Activated naive CD4-positive, alpha-beta T cell treated with anti-CD3 and anti-CD28 coated beads, Interleukin-2, amount 50 U/mL, for 72 hours (primary cell): Measurements from ENCODE around the gene TMEM151B. TPM values are rescaled to one million over a fixed set of nuclear protein-coding genes. Genes with fewer than 3 reads are reported as not detected.
"Not testable (repeated sequence)": the region's sequence is repeated elsewhere in the genome, so short reads cannot be mapped to it uniquely, and the experiment has no call there.

Experiments
- ATAC-seq, 2 donors: fragments of 150-1000 bp; cut with Tn5 transposase; 2 replicates each; pipeline ENCODE4 v1.10.0; 2021; ENCODE audit warnings: mild to moderate bottlenecking in 2 of 2, moderate library complexity in 2 of 2
- DNase-seq, 2 donors: peaks; one replicate each; pipeline ENCODE4 v3.0.0; 2021 to 2022; ENCODE audit warnings: low spot score in 2 of 2
- H3K27ac Mint-ChIP-seq, 2 donors: one replicate each; pipeline ENCODE4 v1.8.0; 2022; ENCODE audit warnings: mild to moderate bottlenecking in 2 of 2, mixed read lengths in 2 of 2
- H3K36me3 Mint-ChIP-seq, 2 donors: one replicate each; pipeline ENCODE4 v1.8.0; 2022; ENCODE audit warnings: mixed read lengths in 2 of 2
- H3K9me3 Mint-ChIP-seq, 2 donors: one replicate each; pipeline ENCODE4 v1.8.0; 2022; ENCODE audit warnings: mixed read lengths in 2 of 2
- total RNA-seq, 2 donors: library from RNA; stranded (reverse); gene quantifications; one replicate each; pipeline ENCODE4 v1.2.3, GENCODE V29; 2022

TMEM151B gene
- total RNA-seq, 2 donors from 2014 or later = 0.20 TPM; not detected in 1

DNA sequence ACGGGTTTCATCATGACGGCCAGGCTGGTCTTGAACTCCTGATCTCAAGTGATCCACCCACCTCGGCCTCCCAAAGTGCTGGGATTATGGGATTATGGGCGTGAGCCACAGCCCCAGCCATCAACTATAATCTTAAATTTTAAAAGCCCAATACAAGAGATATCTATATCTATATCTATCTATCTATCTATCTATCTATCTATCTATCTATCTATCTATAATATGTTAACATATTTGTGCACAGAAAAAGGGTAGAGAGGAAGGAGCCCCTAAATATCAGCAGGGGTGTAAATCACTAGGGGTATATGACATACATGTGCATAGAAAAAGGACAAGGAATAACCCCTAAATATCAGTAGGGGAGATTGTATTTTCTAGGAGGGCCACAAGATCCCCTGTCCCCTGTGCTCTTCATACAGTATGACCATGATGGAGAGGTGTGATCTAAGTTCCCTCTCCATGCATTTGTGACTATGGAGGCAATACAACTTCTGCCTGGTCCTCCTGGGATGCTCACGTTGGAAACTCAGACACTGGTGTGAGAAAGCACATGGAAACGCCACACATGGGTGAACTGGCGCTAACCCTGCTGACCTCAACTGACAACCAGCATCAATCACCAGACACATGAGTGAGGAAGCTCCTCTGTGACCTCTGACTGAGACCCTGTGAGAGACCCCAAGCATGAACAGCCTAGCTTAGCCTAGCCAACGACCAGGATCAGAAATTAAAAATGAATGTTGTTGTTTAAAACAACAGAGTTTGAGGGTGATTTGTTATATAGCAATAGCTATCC lies 71.0 kb downstream of the TMEM151B start:
- no peaks in the 10 kb centered on the region for H3K9me3 Mint-ChIP-seq
- ATAC-seq (no peak), DNase-seq (no peak)
- H3K27ac Mint-ChIP-seq = no peak overlapping the region
- H3K36me3 Mint-ChIP-seq = no peaks in the 10 kb centered on the region

DNA sequence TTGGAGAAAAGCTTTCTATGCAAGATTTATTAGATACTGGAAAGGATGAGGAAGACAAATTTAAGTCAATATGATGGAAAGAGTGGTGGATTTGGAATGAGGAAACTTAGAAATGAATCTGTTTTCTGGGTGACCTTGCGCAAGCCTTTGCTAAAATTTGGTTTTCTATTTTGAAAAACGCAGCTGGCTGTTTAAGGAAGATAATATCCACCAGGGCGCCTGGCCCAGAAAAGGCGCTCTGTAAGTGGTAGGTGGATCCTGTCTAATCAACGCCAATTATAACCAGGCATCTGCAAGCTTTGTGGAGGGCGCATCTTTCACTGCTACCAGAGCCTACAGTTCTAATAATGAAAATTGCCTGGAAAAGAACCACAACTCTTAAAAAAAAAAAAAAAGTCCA lies 71.8 kb downstream of the TMEM151B start:
- ATAC-seq (no peak), DNase-seq (no peak)
- no peaks in the 10 kb centered on the region for H3K9me3 Mint-ChIP-seq
- no peak overlapping the region for H3K27ac Mint-ChIP-seq
- no peaks in the 10 kb centered on the region for H3K36me3 Mint-ChIP-seq

DNA sequence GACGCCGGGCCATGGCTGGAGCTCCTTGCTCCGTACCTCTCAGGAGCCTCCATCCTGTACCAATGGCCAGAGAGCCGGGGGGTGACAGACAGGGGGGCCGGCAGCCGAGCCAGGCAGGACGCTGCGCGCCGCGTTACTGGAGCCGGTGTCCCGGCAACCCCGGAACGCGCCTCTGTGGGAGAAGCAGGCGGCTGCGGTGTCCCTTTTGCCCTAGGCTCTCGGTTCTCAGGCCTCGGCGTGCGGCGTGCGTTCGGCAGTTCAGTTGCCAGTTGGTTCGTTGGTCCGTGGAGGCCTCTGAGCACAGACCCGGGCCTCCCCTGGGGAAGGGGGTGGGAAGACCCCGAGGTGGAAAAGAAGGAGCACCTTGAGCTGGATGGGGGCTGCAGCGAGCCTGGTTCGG lies 72.2 kb downstream of the TMEM151B start, which contains the start of gene SPATS1:
SPATS1 (plus strand) TSS at position 162 of the 400 bp plus-strand sequence. CDS start 446 bp downstream, outside the sequence.
- no peak for DNase-seq
- ATAC-seq = no peak
- H3K27ac Mint-ChIP-seq = no peak within 1 kb of the TSS
- H3K9me3 Mint-ChIP-seq = no peaks in the 10 kb centered on the region
- no peaks in the 10 kb centered on the region for H3K36me3 Mint-ChIP-seq

DNA sequence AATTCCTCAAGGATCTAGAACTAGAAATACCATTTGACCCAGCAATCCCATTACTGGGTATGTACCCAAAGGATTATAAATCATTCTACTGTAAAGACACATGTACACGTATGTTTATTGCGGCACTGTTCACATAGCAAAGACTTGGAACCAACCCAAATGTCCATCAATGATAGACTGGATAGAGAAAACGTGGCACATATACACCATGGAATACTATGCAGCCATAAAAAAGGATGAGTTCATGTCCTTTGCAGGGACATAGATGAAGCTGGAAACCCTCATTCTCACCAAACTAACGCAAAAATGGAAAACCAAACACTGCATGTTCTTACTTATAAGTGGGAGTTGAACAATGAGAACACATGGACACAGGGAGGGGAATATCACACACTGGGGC lies 76.6 kb downstream of the TMEM151B start:
- not testable (repeated sequence) for DNase-seq, H3K36me3 Mint-ChIP-seq, ATAC-seq

DNA sequence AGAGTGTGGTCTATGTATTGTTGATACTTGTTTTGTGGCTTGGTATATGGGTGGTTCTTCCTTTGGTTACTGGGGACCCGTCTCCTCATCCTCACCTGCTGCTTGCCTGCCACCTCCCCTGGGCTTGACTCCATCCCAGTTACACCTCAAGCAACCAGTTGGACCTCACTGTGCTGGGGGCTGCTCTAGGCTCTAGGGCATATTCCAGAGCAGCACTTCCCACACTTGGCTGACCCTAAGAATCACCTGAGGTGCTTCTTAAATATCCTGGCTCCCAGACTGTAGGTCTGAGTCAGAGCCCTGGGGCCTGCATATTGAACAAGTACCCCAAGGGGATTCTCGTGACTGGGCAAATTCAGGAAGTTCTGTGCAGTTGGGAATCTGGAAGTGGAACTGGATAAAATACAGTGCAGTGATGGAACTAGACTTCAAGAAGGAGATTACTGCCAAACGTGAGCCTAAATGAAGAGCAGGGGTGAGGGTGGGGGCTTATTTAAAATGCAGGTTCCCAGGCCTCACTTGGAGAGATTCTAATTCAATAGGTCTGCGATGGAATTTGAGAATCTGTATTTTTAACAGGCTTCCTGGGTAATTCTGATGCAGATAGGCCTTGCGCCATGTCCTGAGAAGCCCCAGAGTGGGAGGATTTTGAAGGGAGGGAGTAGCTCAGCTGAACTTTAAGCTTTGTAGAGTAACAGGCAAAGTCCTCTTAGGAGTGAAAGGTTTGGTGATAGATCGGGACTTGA lies 79.8 kb downstream of the TMEM151B start:
- no peaks in the 10 kb centered on the region for H3K9me3 Mint-ChIP-seq
- H3K36me3 Mint-ChIP-seq = no peaks in the 10 kb centered on the region
- ATAC-seq (no peak), DNase-seq (no peak)
- H3K27ac Mint-ChIP-seq = no peak overlapping the region

More for the DNA sequence above, 76.6 kb downstream of the TMEM151B start:
- H3K27ac Mint-ChIP-seq, H3K9me3 Mint-ChIP-seq: not testable (repeated sequence)

DNA sequence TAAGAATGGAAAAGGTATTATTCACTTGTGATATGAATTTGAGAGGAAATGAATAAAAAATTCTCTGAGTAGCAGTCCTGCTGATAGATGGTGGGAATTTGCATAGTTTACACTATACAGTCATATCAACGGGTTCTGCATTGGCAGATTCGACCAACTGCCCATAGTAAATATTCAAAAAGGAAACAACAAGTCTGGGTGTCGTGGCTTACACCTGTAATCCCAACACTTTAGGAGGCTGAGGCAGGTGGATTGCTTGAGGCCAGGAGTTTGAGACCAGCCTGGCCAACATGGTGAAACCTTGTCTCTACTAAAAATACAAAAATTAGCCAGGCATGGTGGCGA lies 80.4 kb downstream of the TMEM151B start:
- not testable (repeated sequence) for H3K27ac Mint-ChIP-seq, DNase-seq, H3K9me3 Mint-ChIP-seq, ATAC-seq, H3K36me3 Mint-ChIP-seq

DNA sequence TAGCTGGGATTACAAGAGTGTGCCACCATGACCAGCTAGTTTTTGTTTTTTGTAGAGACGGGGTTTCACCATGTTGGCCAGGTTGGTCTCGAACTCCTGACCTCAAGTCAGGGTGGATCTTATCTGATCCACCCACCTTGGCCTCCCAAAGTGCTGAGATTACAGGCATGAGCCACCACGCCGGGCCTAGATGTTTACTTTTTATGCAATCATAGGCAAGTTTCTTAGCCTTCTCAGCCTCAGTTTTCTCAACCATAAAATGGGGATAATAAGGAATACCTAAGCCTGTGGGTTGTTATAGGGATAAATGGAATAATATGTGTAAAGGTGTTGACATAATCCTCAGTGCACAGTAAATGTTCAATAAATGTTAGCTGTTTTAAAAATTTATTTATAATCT lies 82.0 kb downstream of the TMEM151B start:
- ATAC-seq = no peak

DNA sequence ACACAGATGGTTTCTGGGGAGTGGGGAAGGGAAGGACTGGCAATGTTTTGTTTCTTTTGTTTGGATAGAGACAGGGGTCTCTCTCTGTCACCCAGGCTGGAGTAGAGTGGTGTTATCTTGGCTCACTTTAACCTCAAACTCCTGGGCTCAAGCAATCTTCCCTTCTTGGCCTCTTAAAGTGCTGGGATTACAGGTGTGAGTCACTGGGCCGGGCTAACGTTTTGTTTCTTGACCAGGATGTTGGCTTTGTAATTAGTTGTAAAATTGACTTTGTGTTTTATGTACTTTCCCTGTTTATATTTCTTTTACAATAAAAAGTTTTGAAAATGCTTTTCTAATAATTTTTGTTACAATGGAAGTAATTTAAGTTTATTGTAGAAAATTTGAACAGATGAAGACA lies 83.1 kb downstream of the TMEM151B start:
- Mint-ChIP-seq H3K9me3 (no peaks in the 10 kb centered on the region), H3K27ac (no peak overlapping the region), H3K36me3 (no peaks in the 10 kb centered on the region)
- ATAC-seq (no peak), DNase-seq (no peak)

More for the DNA sequence above, 82.0 kb downstream of the TMEM151B start:
- DNase-seq = no peak
- Mint-ChIP-seq H3K36me3 (no peaks in the 10 kb centered on the region), H3K27ac (no peak overlapping the region), H3K9me3 (no peaks in the 10 kb centered on the region)

DNA sequence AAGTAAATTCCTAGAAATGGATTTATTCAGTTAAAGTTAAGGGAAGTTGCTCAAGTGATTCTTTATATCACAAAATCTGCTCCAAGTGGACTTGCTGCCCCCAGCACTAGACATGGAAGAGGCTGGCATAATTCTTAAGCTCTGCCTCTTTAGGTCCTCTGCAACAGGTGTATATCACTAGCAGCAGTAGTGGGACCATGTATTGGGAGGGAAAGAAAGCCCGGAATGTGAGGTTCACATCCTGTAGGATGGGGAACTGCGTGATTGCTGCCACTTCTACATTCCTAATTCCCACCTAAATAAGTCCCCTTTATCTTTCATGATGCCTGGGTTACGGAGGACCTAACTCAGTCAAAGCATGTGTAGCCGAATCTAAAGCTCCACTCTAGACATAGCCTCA lies 85.4 kb downstream of the TMEM151B start:
- no peak for DNase-seq
- ATAC-seq = no peak
- H3K9me3 Mint-ChIP-seq = no peaks in the 10 kb centered on the region
- H3K27ac Mint-ChIP-seq = no peak overlapping the region
- H3K36me3 Mint-ChIP-seq = no peaks in the 10 kb centered on the region

DNA sequence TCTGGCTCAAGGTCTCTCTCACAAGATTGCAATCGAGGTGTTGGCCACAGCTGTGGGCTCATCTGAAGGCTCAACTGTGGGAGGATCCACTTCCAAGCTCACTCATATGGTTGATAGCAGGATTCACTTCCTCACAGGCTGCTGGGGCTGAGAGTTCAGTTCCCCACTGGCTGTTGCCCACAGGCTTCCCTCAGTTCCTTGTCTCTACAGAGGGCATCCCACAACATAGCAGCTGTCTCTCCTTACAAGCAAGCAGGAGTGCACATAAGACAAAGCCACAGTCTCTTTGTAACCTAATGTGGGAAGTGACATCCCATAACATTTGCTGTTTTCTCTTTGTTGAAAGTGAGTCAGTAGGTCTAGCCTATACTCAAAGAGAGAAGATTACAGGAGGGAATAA lies 86.2 kb downstream of the TMEM151B start:
- ATAC-seq = no peak
- Mint-ChIP-seq H3K27ac (no peak overlapping the region), H3K9me3 (no peaks in the 10 kb centered on the region), H3K36me3 (no peaks in the 10 kb centered on the region)
- DNase-seq = no peak

Other genes starting within 250 kb of the TMEM151B start
- 10 to 100 TPM; 31.9 to 54.3 TPM for gene MRPL14, start 143.0 kb upstream of the TMEM151B start, total RNA-seq
- 10 to 100 TPM; 12.4 TPM for gene TMEM63B, start 142.9 kb upstream of the TMEM151B start, total RNA-seq
- gene CAPN11, start 111.6 kb upstream of the TMEM151B start, total RNA-seq = under 1 TPM; 0.23 to 0.32 TPM
- not detected for gene MYMX, start 53.5 kb upstream of the TMEM151B start, total RNA-seq
- gene SLC29A1, start 46.9 kb upstream of the TMEM151B start, total RNA-seq = 10 to 100 TPM; 37.1 to 56.5 TPM
- 1,000 to 10,000 TPM; 1,343 to 1,701 TPM for gene HSP90AB1, start 23.3 kb upstream of the TMEM151B start, total RNA-seq
- 10 to 100 TPM; 18.3 to 23.8 TPM for gene SLC35B2, start 12.9 kb upstream of the TMEM151B start, total RNA-seq
- gene NFKBIE, start 4.9 kb upstream of the TMEM151B start, total RNA-seq = 10 to 100 TPM; 17.7 to 19.9 TPM
- 10 to 100 TPM in 1 of 2 donors, 1 to 10 TPM in 1; 7.3 to 19.7 TPM for gene AARS2, start 42.9 kb downstream of the TMEM151B start, total RNA-seq
- not detected for gene SPATS1, start 72.2 kb downstream of the TMEM151B start, total RNA-seq
- gene CDC5L, start 117.3 kb downstream of the TMEM151B start, total RNA-seq = 10 to 100 TPM; 22.7 to 25.2 TPM